ENCODE results near the gene CDHR3. TPM values are rescaled to one million over a fixed set of nuclear protein-coding genes. Genes with fewer than 3 reads are reported as not detected.

CDHR3 gene
- 10 to 100 TPM in 4 of 6 donors, 1 to 10 TPM in 2; 7.0 to 23.9 (median 15.0) TPM for polyA plus RNA-seq (ENCODE audit: low read depth in 6 of 6)

GRCh38 chr7:105963038-105963667 lies at the start of gene CDHR3:
TSS of gene CDHR3 (plus strand) at chr7:105963264. CDS start at chr7:105963319, 55 bp downstream.
- Mint-ChIP-seq H3K27ac (no peak within 1 kb of the TSS), H3K36me3 (no peaks in the 10 kb centered on the region), H3K4me3 (no peak within 1 kb of the TSS), H3K27me3 (peaks cover 0 to 14% (median 0%) of the 10 kb centered on the region in 3 donors), H3K4me1 (no peaks in the 10 kb centered on the region), H3K9me3 (peaks cover 0 to 6% (median 0%) of the 10 kb centered on the region in 7 donors)
- DNase-seq (no peak), ATAC-seq (ENCODE audit: low read depth in 2 of 2) (no peak)

- Mint-ChIP-seq H3K4me3 (no peak overlapping the region), H3K27me3 (peaks cover 8 to 25% (median 15%) of the 10 kb centered on the region in 3 donors), H3K36me3 (peaks cover 5 to 7% of the 10 kb centered on the region in 2 donors), H3K9me3 (peaks cover 0 to 8% (median 5%) of the 10 kb centered on the region in 7 donors), H3K27ac (no peak overlapping the region), H3K4me1 (no peaks in the 10 kb centered on the region)
- ATAC-seq (ENCODE audit: low read depth in 2 of 2) (no peak), DNase-seq (no peak)
These were observed 49.1 kb upstream of the CDHR3 start for GRCh38 chr7:105913947-105914346.

GRCh38 chr7:105916603-105917002 lies 46.5 kb upstream of the CDHR3 start:
- no peaks in the 10 kb centered on the region for H3K4me1 Mint-ChIP-seq
- no peak for ATAC-seq (ENCODE audit: low read depth in 2 of 2)
- H3K9me3 Mint-ChIP-seq, result peaks cover 0 to 1% (median 0%) of the 10 kb centered on the region in 7 donors
- DNase-seq, result no peak
- H3K27ac Mint-ChIP-seq, result no peak overlapping the region
- H3K4me3 Mint-ChIP-seq, result no peak overlapping the region
- no peaks in the 10 kb centered on the region for H3K36me3 Mint-ChIP-seq
- peaks cover 19 to 29% (median 22%) of the 10 kb centered on the region in 3 donors for H3K27me3 Mint-ChIP-seq

DNA sequence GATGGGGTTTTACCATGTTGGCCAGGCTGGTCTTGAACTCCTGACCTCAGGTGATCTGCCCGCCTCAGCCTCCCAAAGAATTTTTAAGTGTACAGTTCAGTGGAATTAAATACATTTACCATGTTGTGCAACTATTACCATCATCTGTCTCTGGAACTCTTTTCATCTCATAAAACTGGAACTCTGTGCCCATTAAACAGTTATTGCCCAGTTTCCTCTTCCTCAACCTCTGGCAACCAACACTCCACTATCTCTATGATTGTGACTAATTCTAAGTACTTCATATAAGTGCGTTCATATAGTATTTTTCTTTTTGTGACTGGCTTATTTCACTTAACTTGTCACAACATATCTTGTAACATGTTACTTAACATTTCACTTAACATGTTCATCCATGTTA lies 45.4 kb upstream of the CDHR3 start:
- Mint-ChIP-seq H3K4me1 (no peaks in the 10 kb centered on the region), H3K36me3 (no peaks in the 10 kb centered on the region), H3K27ac (no peak overlapping the region), H3K27me3 (peaks cover 19 to 29% (median 22%) of the 10 kb centered on the region in 3 donors), H3K4me3 (no peak overlapping the region), H3K9me3 (peaks cover 0 to 4% (median 0%) of the 10 kb centered on the region in 7 donors)
- DNase-seq (no peak), ATAC-seq (ENCODE audit: low read depth in 2 of 2) (no peak)

- H3K4me1 Mint-ChIP-seq, result no peaks in the 10 kb centered on the region
- no peak overlapping the region for H3K27ac Mint-ChIP-seq
- H3K36me3 Mint-ChIP-seq, result no peaks in the 10 kb centered on the region
- DNase-seq (no peak), ATAC-seq (ENCODE audit: low read depth in 2 of 2) (no peak)
- peaks cover 15 to 22% (median 17%) of the 10 kb centered on the region in 3 donors for H3K27me3 Mint-ChIP-seq
- peaks cover 0 to 21% (median 8%) of the 10 kb centered on the region in 7 donors for H3K9me3 Mint-ChIP-seq
- no peak overlapping the region for H3K4me3 Mint-ChIP-seq
These were observed 42.3 kb upstream of the CDHR3 start for GRCh38 chr7:105920766-105921165.

DNA sequence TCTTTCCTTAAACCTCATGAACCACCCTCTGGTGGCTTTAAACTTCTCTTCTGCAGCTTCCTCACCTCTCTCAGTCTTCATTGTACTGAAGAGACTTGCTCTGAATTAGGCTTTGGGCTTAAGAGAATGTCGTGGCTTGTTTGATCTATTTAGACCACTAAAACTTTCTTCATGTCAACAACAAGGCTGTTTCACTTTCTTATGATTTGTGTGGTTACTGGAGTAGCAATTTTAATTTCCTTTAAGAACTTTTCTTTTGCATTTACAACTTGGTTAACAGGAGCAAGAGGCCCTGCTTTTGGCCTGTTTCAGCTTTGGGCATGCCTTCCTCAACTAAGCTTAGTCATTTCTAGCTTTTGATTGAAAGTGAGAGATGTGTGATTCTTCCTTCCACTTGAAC lies 38.1 kb upstream of the CDHR3 start:
- ATAC-seq (ENCODE audit: low read depth in 2 of 2) (no peak), DNase-seq (no peak)
- no peak overlapping the region for H3K27ac Mint-ChIP-seq
- H3K4me1 Mint-ChIP-seq, result no peaks in the 10 kb centered on the region
- no peaks in the 10 kb centered on the region for H3K36me3 Mint-ChIP-seq
- H3K27me3 Mint-ChIP-seq, result peaks cover 3 to 11% (median 6%) of the 10 kb centered on the region in 3 donors
- H3K4me3 Mint-ChIP-seq, result no peak overlapping the region
- peaks cover 0 to 21% (median 8%) of the 10 kb centered on the region in 7 donors for H3K9me3 Mint-ChIP-seq

- Mint-ChIP-seq H3K4me3 (no peak overlapping the region), H3K27ac (no peak overlapping the region), H3K36me3 (no peaks in the 10 kb centered on the region), H3K9me3 (peaks cover 0 to 21% (median 8%) of the 10 kb centered on the region in 7 donors), H3K27me3 (peaks cover 0 to 10% (median 9%) of the 10 kb centered on the region in 3 donors), H3K4me1 (peaks cover 0 to 2% (median 0%) of the 10 kb centered on the region in 3 donors)
- DNase-seq, result no peak
- no peak for ATAC-seq (ENCODE audit: low read depth in 2 of 2)
These were observed 36.9 kb upstream of the CDHR3 start for GRCh38 chr7:105926131-105926530.

DNA sequence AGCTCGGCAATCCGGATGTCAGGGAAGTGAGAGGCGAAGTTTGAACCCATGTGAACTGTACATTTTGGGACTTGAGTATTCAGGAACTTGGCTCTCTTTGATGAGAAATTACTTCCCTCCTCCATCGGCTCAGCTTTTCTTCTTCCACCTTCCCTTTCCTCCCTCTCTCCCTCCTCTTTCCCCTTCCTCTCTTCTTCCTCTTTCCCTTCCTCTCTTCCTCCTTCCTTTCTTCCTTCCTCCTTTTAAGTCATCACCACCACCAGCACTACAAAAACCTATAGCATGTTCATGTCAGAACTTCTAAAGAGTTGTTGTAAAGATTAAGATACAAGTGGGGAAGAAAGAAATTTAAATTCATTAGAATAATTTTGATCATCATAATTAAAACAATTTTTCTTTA lies 31.9 kb upstream of the CDHR3 start:
- Mint-ChIP-seq H3K27ac (peak overlapping the region in 1 of 6 donors; percentile 55), H3K4me1 (peaks cover 0 to 5% (median 0%) of the 10 kb centered on the region in 3 donors), H3K27me3 (peaks cover 3 to 20% (median 9%) of the 10 kb centered on the region in 3 donors), H3K4me3 (no peak overlapping the region), H3K9me3 (peaks cover 0 to 1% (median 0%) of the 10 kb centered on the region in 7 donors), H3K36me3 (no peaks in the 10 kb centered on the region)
- DNase-seq (no peak), ATAC-seq (ENCODE audit: low read depth in 2 of 2) (no peak)

DNA sequence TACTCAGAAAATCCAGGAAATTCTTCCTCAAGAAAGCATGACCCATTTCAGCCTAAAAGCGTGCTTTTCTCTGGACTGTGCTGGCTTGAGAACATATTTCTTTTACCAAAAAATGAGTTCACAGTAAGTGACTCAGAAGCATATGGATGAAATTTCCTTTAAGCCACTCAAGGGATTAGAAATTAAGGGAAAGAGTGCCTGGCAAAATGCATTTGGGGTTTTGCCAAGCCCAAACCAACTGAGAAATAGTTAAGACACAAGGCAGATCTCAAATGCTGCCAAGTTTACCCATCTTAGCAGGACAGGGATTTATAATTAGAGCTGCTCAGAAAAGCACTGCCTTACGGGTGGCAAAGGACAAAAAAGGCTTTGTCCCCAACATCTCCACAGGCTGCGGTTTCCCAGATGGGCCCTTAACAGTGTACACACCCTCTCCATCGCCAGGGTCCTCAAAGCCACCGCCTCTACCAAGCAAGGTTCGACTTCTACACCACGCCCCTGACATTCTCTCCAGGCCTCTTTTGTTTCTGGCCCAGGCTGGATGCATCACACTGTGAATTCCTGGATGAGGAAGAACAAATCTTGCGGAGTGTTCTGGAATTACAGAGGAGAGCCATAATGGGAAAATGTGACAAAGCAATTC lies 30.1 kb upstream of the CDHR3 start:
- peaks cover 0 to 5% (median 0%) of the 10 kb centered on the region in 3 donors for H3K4me1 Mint-ChIP-seq
- peak overlapping the region in 1 of 6 donors; percentile 57 for H3K27ac Mint-ChIP-seq
- no peak overlapping the region for H3K4me3 Mint-ChIP-seq
- no peak for ATAC-seq (ENCODE audit: low read depth in 2 of 2)
- H3K9me3 Mint-ChIP-seq, result peaks cover 0 to 1% (median 0%) of the 10 kb centered on the region in 7 donors
- H3K36me3 Mint-ChIP-seq, result no peaks in the 10 kb centered on the region
- DNase-seq, result no peak
- H3K27me3 Mint-ChIP-seq, result peaks cover 3 to 20% (median 9%) of the 10 kb centered on the region in 3 donors

GRCh38 chr7:105934572-105935185 lies 28.4 kb upstream of the CDHR3 start:
- Mint-ChIP-seq H3K27me3 (peaks cover 3 to 12% (median 7%) of the 10 kb centered on the region in 3 donors), H3K27ac (peak overlapping the region in 1 of 6 donors; percentile 17)

DNA sequence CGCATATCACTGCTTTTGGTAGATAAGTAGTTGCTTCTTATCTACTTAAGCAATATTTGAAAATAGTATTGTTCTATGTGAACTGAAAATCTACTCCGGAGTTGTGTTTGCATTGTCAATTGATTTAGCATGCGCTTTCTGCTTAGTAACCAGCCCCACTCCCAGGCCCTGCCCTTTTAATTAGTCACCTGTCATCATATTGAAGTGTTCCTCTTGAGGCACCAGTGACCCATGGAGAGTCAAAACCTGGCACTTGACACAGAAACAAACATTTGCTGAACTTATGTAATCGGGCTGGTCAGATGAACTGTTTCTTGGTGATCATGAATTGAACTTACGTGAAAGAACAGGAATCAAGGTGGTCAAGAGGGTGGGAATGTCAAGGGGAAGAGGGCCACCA lies 27.8 kb upstream of the CDHR3 start:
- Mint-ChIP-seq H3K36me3 (no peaks in the 10 kb centered on the region), H3K9me3 (no peaks in the 10 kb centered on the region), H3K4me1 (peaks cover 0 to 5% (median 0%) of the 10 kb centered on the region in 3 donors), H3K27me3 (peaks cover 2 to 12% (median 3%) of the 10 kb centered on the region in 3 donors), H3K4me3 (no peak overlapping the region), H3K27ac (peak overlapping the region in 1 of 6 donors; percentile 29)
- no peak for ATAC-seq (ENCODE audit: low read depth in 2 of 2)
- DNase-seq, result no peak

More at GRCh38 chr7:105934572-105935185, 28.4 kb upstream of the CDHR3 start:
- ATAC-seq (ENCODE audit: low read depth in 2 of 2) (peak in 1 of 2 donors; percentile 27), DNase-seq (no peak)
- H3K36me3 Mint-ChIP-seq, result no peaks in the 10 kb centered on the region
- H3K9me3 Mint-ChIP-seq, result peaks cover 0 to 1% (median 0%) of the 10 kb centered on the region in 7 donors
- no peak overlapping the region for H3K4me3 Mint-ChIP-seq
- peaks cover 0 to 5% (median 0%) of the 10 kb centered on the region in 3 donors for H3K4me1 Mint-ChIP-seq

DNA sequence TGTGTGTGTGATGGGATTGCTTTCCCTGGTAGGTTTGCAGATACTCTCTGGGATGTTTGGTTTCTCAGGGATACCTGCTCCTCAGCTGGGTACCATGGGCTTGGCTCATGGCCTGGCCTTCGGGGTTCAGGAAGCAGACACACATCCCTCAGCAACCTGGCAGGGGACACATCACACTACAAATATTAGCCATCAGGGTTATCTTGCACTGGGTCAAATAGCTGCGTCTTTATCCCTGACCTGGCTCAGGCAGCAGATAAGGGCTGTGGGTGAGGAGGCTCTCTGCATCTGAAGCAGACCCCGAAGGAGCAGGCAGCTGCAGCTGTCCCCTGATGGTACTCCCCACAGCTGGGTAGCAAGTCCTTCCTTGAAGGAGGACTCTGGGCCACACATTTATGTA lies 25.7 kb upstream of the CDHR3 start:
- Mint-ChIP-seq H3K4me3 (no peak overlapping the region), H3K36me3 (no peaks in the 10 kb centered on the region), H3K27me3 (peaks cover 0 to 3% (median 0%) of the 10 kb centered on the region in 3 donors), H3K4me1 (peaks cover 0 to 7% (median 0%) of the 10 kb centered on the region in 3 donors), H3K9me3 (peaks cover 0 to 4% (median 0%) of the 10 kb centered on the region in 7 donors), H3K27ac (peak overlapping the region in 2 of 6 donors; percentile 15 to 17)
- ATAC-seq (ENCODE audit: low read depth in 2 of 2) (no peak), DNase-seq (no peak)

DNA sequence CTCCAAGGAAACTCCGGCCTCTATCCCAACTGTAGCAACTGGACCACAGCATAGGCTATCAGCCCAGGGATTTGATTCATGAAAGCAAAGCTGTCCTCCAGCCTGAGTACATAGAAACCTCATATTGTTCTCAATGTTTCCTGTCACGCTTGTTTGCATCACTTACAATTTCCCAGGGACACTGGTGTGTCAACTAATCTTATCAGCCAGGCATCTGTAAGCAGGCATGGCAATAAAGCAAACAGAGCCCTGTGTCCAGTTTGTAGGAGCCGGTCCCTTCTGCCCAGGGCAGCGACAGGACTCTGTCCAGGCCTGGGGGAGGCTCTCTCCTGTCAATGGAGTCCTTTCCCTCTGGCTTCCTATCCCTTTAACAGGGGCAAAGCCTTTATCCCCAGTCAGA lies 23.0 kb upstream of the CDHR3 start:
- no peaks in the 10 kb centered on the region for H3K27me3 Mint-ChIP-seq
- ATAC-seq (ENCODE audit: low read depth in 2 of 2), result no peak
- DNase-seq, result no peak
- peaks cover 0 to 4% (median 0%) of the 10 kb centered on the region in 7 donors for H3K9me3 Mint-ChIP-seq
- H3K36me3 Mint-ChIP-seq, result no peaks in the 10 kb centered on the region
- peak overlapping the region in 1 of 6 donors; percentile 29 for H3K27ac Mint-ChIP-seq
- no peak overlapping the region for H3K4me3 Mint-ChIP-seq
- H3K4me1 Mint-ChIP-seq, result peaks cover 0 to 7% (median 0%) of the 10 kb centered on the region in 3 donors
